Sigmoid colon (tissue), 4 donors: ENCODE data around the gene MYH7.

Experiments
- EP300 ChIP-seq, 4 donors: sonication (generic); formaldehyde crosslinking; IDR thresholded peaks; one replicate each; pipeline ENCODE4 v1.6.1; 2017; ENCODE audit warnings: antibody characterized with exemption in 4 of 4
- POLR2A ChIP-seq, 2 donors: fragments of 450-650 bp; IDR thresholded peaks; one replicate each; pipeline ENCODE4 v1.6.1; 2016; ENCODE audit warnings: antibody characterized with exemption in 2 of 2, mild to moderate bottlenecking in 2 of 2, moderate library complexity in 2 of 2
- POLR2AphosphoS5 ChIP-seq, 4 donors: sonication (generic); formaldehyde crosslinking; IDR thresholded peaks; one replicate each; pipeline ENCODE4 v1.6.1; 2017; ENCODE audit warnings: antibody characterized with exemption in 4 of 4
- TF ChIP-seq, protein P1 (sequence below), 4 experiments: fragments of 450-650 bp in 3 of 4; fragments of 200-600 bp in 1 of 4; IDR thresholded peaks; one replicate each; pipeline ENCODE4 v1.5.1; 2016 to 2019; ENCODE audit warnings: antibody characterized with exemption in 4 of 4, mild to moderate bottlenecking in 3 of 4, moderate library complexity in 2 of 4

GRCh38 chr14:23401291-23401690, 34.2 kb downstream of the MYH7 start:
- TF ChIP-seq, protein P1, sequence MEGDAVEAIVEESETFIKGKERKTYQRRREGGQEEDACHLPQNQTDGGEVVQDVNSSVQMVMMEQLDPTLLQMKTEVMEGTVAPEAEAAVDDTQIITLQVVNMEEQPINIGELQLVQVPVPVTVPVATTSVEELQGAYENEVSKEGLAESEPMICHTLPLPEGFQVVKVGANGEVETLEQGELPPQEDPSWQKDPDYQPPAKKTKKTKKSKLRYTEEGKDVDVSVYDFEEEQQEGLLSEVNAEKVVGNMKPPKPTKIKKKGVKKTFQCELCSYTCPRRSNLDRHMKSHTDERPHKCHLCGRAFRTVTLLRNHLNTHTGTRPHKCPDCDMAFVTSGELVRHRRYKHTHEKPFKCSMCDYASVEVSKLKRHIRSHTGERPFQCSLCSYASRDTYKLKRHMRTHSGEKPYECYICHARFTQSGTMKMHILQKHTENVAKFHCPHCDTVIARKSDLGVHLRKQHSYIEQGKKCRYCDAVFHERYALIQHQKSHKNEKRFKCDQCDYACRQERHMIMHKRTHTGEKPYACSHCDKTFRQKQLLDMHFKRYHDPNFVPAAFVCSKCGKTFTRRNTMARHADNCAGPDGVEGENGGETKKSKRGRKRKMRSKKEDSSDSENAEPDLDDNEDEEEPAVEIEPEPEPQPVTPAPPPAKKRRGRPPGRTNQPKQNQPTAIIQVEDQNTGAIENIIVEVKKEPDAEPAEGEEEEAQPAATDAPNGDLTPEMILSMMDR (IDR thresholded peaks at IDR 0.05) = no peak
- TF ChIP-seq EP300 (IDR thresholded peaks at IDR 0.05) (no peak), POLR2A (IDR thresholded peaks at IDR 0.05) (no peak), POLR2AphosphoS5 (IDR thresholded peaks at IDR 0.05) (no peak)
